Choroid plexus epithelial cell (primary cell): ENCODE results near the gene PPAT.

Experiments
- DNase-seq: peaks from one replicate; pipeline ENCODE4 v3.0.0-alpha.2; 2010; ENCODE audit warnings: low read depth
- H3K4me3 ChIP-seq: 2 replicates; pipeline ENCODE4 v1.5.1; 2011; ENCODE audit warnings: low read depth, mild to moderate bottlenecking, control low read depth, low read length, moderate library complexity
- TF ChIP-seq, protein P1 (sequence below): conservative IDR thresholded peaks from 2 replicates; pipeline ENCODE4 v1.5.1; 2011; ENCODE audit warnings: low read depth, mild to moderate bottlenecking, control low read depth, inconsistent platforms, low read length, moderate library complexity

The PPAT gene

DNA sequence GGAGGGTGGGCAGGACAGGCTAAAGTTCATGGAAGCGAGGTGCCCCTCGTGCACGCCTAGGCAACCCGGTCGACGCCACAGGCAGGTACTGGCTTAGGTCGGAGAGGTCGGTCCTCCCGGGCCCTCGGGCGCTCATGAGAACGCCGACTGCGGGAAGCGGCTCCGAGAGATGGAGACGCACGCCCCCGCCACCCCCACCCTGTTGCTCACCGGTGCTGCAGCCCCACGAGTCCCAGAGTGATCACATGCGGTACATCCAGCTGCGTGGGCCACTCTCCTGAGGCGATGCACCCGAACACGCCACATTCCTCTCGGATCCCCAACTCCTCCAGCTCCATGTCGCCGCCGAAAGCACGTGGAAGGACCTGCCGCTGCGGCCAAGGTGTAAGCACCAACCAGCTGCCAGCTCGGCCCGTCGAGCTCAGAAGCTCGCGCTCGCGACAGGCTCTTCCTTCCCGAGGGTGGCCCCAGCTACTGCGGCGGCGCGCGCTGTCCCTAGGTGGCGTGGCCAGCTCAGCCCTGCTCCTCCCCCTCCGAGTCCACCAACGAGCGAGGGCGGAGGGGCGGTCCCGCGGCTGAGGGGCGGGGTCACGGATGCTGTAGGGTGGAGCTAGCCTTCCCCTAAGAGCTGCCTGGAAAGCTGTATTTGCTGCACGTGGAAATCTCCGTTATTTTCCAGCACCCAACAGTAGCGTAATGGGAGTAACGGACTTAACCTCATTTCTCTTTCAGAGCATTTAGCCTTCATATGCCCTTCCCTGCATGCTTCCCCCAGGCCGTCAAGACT, at the start of gene PPAT:
Gene PPAT (minus strand): TSS at position 476 of the 787 bp plus-strand sequence. CDS start 138 bp downstream, at position 338.
- TF ChIP-seq, protein P1, sequence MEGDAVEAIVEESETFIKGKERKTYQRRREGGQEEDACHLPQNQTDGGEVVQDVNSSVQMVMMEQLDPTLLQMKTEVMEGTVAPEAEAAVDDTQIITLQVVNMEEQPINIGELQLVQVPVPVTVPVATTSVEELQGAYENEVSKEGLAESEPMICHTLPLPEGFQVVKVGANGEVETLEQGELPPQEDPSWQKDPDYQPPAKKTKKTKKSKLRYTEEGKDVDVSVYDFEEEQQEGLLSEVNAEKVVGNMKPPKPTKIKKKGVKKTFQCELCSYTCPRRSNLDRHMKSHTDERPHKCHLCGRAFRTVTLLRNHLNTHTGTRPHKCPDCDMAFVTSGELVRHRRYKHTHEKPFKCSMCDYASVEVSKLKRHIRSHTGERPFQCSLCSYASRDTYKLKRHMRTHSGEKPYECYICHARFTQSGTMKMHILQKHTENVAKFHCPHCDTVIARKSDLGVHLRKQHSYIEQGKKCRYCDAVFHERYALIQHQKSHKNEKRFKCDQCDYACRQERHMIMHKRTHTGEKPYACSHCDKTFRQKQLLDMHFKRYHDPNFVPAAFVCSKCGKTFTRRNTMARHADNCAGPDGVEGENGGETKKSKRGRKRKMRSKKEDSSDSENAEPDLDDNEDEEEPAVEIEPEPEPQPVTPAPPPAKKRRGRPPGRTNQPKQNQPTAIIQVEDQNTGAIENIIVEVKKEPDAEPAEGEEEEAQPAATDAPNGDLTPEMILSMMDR, result peak; percentile 25
- DNase-seq, result peak; percentile 99
- peak within 1 kb of the TSS; percentile 90 for H3K4me3 ChIP-seq

DNA sequence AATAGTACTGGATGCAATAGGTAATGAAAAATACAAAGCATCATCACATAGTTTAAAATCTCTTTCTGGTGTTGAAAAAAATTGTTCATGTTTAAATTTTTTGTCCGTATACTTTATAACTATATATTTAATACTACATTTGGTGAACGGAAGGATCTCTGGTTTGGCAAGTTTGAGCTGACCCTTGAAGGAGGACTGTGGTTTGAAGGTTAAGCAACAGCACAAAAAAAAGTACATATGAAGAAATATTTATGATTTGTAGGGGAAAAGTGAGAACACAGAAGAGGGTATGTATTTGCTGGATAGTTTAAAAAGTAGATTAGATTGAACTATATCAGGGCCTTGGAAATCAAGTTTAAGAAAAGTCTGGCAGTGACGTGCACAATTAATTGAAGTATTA, 45.3 kb upstream of the PPAT start:
- no peak overlapping the region for H3K4me3 ChIP-seq
- peak; percentile 53 for DNase-seq
- TF ChIP-seq, protein P1, result no peak

DNA sequence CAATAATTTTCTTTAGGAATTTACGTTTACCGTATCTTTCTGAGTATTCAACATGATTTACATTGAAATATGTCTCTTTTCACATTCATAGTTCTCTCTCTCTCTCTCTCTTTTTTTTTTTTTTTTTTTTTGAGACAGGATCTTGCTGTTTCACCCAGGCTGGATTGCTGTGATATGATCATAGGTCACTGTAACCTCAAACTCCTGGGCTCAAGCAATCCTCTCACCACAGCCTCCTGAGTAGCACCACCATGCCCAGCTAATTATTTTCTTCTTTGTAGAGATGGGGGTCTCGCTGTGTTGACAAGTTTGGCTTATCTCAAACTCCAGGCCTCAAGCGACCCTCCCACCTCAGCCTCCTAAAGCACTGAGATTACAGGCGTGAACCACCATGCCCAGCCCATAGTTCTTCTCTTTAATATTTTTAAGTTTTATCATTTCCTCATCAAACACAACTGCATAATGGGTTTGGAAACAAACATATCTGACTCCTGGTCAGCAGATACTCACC, 41.8 kb upstream of the PPAT start:
- no peak for DNase-seq
- H3K4me3 ChIP-seq, result no peak overlapping the region
- TF ChIP-seq, protein P1, result no peak

DNA sequence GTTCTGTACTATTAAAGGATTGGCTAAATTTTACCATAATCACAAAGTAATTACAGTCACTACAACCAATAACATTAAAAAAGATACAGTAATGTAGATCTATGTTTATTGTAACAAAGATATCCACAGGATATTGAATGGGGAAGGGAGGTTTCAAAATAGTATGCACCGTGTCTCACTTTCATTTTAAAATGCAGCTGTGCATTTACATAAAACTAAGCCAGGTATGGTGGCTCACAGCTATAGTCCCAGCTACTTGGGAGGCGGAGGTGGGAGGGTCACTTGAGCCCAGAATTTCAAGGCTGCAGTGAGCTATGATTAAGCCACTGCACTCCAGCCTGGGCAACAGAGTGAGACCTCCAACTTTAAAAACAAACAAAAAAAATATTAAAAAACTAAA, 40.5 kb upstream of the PPAT start:
- TF ChIP-seq, protein P1, result no peak
- no peak for DNase-seq
- H3K4me3 ChIP-seq, result no peak overlapping the region

DNA sequence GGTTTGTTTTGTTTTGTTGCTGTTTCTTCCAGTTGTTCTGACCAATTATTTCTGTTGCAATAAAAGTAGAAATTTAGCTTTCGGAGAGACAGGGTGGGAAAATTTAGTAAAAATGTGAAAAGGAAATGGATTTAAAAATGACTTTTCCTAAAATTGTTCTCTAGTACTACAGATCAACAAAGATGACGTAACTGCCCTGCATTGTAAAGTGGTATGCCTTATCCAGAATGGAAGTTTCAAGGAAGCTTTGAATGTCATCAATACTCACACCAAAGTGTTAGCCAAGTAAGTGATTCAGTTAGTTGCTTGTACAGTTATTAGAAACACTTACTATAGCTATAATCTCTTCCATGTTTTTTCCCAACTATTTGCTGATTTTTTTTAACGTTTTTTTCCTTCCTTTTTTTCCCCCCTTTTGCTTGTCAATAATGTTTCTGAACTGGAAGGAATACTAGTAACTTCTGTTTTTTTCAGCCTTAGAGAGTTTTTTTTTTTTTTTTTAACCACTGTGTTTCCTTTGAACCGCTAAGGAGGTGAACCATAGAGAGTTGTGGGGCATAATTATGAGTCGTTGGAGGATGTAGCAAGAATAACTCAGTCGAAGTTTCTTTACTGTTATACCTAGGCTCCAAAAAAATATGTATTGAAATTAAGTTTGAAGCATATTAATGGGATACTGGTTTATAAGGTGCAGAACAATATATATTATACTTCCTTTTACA, 34.2 kb upstream of the PPAT start:
- no peak for DNase-seq
- H3K4me3 ChIP-seq, result no peak overlapping the region
- TF ChIP-seq, protein P1, result no peak

DNA sequence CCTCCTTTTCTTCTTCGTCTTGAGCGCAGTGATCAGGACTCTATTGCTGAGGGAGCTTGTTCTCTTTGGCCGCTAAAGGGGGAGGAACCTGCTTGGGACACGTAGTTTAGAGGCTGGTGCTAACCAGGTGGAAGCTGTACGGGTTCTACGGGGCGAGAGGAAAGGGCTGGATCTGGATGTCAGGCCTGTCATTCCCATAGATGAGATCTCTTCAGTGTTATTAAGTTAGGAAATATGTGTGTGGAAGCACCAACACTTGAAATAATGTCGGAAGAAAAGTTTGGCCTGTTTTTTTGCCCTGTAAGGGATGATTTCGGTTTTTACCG, 32.6 kb upstream of the PPAT start:
- peak; percentile 52 for DNase-seq
- TF ChIP-seq, protein P1, result no peak

More for the DNA sequence above, 32.6 kb upstream of the PPAT start:
- H3K4me3 ChIP-seq, result peak overlapping the region; percentile 85
